ENCODE measurements around the gene PAQR8. TPM values are rescaled to one million over a fixed set of nuclear protein-coding genes. Genes with fewer than 3 reads are reported as not detected.

PAQR8 gene
- total and polyA plus RNA-seq, 7 donors: 0.39 to 1.3 (median 0.68) TPM

GRCh38 chr6:52410979-52411378 is 49.0 kb downstream of the PAQR8 start:
- ATAC-seq (no peak), DNase-seq (no peak)
- intact Hi-C loops (cut with DNase I): loop anchor here in 1 of 2 donors (10.0 kb wide), 1 partner anchor 584 kb away; the partner anchor contains the start of gene GSTA4
- no peaks in the 10 kb centered on the region for H3K27me3 ChIP-seq (ENCODE audit: insufficient read depth in 3 of 3, low read length in 2 of 3)
- no peak overlapping the region for H3K4me3 ChIP-seq
- no peaks in the 10 kb centered on the region for H3K9me3 ChIP-seq
- no peaks in the 10 kb centered on the region for H3K36me3 ChIP-seq (ENCODE audit: insufficient read depth in 1 of 2, low read depth in 1 of 2)
- H3K4me1 ChIP-seq: no peaks in the 10 kb centered on the region
- no peak for TF ChIP-seq CTCF (IDR thresholded peaks at IDR 0.05)
- no peak overlapping the region for H3K27ac ChIP-seq

- ATAC-seq (no peak), DNase-seq (no peak)
- Histone ChIP-seq H3K36me3 (ENCODE audit: insufficient read depth in 1 of 2, low read depth in 1 of 2) (no peaks in the 10 kb centered on the region), H3K27ac (no peak overlapping the region), H3K9me3 (no peaks in the 10 kb centered on the region), H3K27me3 (ENCODE audit: insufficient read depth in 3 of 3, low read length in 2 of 3) (no peaks in the 10 kb centered on the region), H3K4me3 (no peak overlapping the region), H3K4me1 (no peaks in the 10 kb centered on the region)
- WGBS, 3 donors: 89 to 94% (median 90%) methylated on average over 4 of the region's 4 CpGs
- intact Hi-C loops (cut with DNase I): loop anchor here in 1 of 2 donors (10.0 kb wide), 1 partner anchor 583 kb away; the partner anchor contains the start of gene GSTA4
- no peak for TF ChIP-seq CTCF (IDR thresholded peaks at IDR 0.05)
Observed at GRCh38 chr6:52411911-52412310, 50.0 kb downstream of the PAQR8 start.

GRCh38 chr6:52415333-52415732 is 53.4 kb downstream of the PAQR8 start:
- no peak for TF ChIP-seq CTCF (IDR thresholded peaks at IDR 0.05)
- no peak overlapping the region for H3K4me3 ChIP-seq
- 87 to 97% (median 90%) methylated on average over 1 of the region's 1 CpG for WGBS, 3 donors
- DNase-seq (no peak), ATAC-seq (no peak)
- no peaks in the 10 kb centered on the region for H3K27me3 ChIP-seq (ENCODE audit: insufficient read depth in 3 of 3, low read length in 2 of 3)
- H3K9me3 ChIP-seq: no peaks in the 10 kb centered on the region
- intact Hi-C loops (cut with DNase I): loop anchor here (1.0 to 10.0 kb wide), 3 partner anchors 182 to 579 kb away; partner anchors contain the start of gene GSTA4 (in 1 of the 2)
- no peaks in the 10 kb centered on the region for H3K36me3 ChIP-seq (ENCODE audit: insufficient read depth in 1 of 2, low read depth in 1 of 2)
- no peak overlapping the region for H3K27ac ChIP-seq
- no peaks in the 10 kb centered on the region for H3K4me1 ChIP-seq

- no peak for DNase-seq
- Histone ChIP-seq H3K36me3 (ENCODE audit: insufficient read depth in 1 of 2, low read depth in 1 of 2) (no peaks in the 10 kb centered on the region), H3K4me3 (no peak overlapping the region), H3K9me3 (no peaks in the 10 kb centered on the region), H3K4me1 (no peaks in the 10 kb centered on the region), H3K27ac (no peak overlapping the region), H3K27me3 (ENCODE audit: insufficient read depth in 3 of 3, low read length in 2 of 3) (no peaks in the 10 kb centered on the region)
- no peak for TF ChIP-seq CTCF (IDR thresholded peaks at IDR 0.05)
- intact Hi-C loops (cut with DNase I): loop anchor here (1.0 to 10.0 kb wide), 5 partner anchors 181 to 579 kb away; partner anchors contain the start of gene GSTA4 (in 1 of the 2)
- ATAC-seq: no peak
- 67 to 68% (median 67%) methylated on average over 6 of the region's 6 CpGs for WGBS, 3 donors
Observed at GRCh38 chr6:52415917-52416628, 54.1 kb downstream of the PAQR8 start.
